Measurements from ENCODE around the gene NTRK1.
A peak's percentile ranks its signal among the peaks of the same experiment; 100 is the strongest.

The NTRK1 gene

GRCh38 chr1:156911577-156912298, 51.1 kb downstream of the NTRK1 start:
- no peak overlapping the region for H3K4me3 ChIP-seq (ENCODE audit: low read length)
- no peak for DNase-seq (ENCODE audit: low read depth)
- no peak for TF ChIP-seq CTCF (IDR thresholded peaks at IDR 0.05; ENCODE audit: insufficient read depth, low read depth, low read length, missing control alignments)

GRCh38 chr1:156912310-156912709, 51.6 kb downstream of the NTRK1 start:
- TF ChIP-seq CTCF (IDR thresholded peaks at IDR 0.05; ENCODE audit: insufficient read depth, low read depth, low read length, missing control alignments): no peak
- H3K4me3 ChIP-seq (ENCODE audit: low read length): no peak overlapping the region
- no peak for DNase-seq (ENCODE audit: low read depth)

- H3K4me3 ChIP-seq (ENCODE audit: low read length): no peak overlapping the region
- no peak for TF ChIP-seq CTCF (IDR thresholded peaks at IDR 0.05; ENCODE audit: insufficient read depth, low read depth, low read length, missing control alignments)
- DNase-seq (ENCODE audit: low read depth): no peak
Measured at GRCh38 chr1:156912861-156913808, 52.5 kb downstream of the NTRK1 start.

- no peak for TF ChIP-seq CTCF (IDR thresholded peaks at IDR 0.05; ENCODE audit: insufficient read depth, low read depth, low read length, missing control alignments)
- H3K4me3 ChIP-seq (ENCODE audit: low read length): no peak overlapping the region
- no peak for DNase-seq (ENCODE audit: low read depth)
Measured at GRCh38 chr1:156913809-156914387, 53.2 kb downstream of the NTRK1 start.

- no peak for DNase-seq (ENCODE audit: low read depth)
- H3K4me3 ChIP-seq (ENCODE audit: low read length): no peak overlapping the region
- TF ChIP-seq CTCF (IDR thresholded peaks at IDR 0.05; ENCODE audit: insufficient read depth, low read depth, low read length, missing control alignments): no peak
Measured at GRCh38 chr1:156914440-156914856, 53.8 kb downstream of the NTRK1 start.

GRCh38 chr1:156920233-156921052, 59.8 kb downstream of the NTRK1 start, which contains the start of gene LRRC71:
TSS of gene LRRC71 (plus strand) at chr1:156920632. CDS start at chr1:156920804, 172 bp downstream.
- peak within 1 kb of the TSS; percentile 23 for H3K4me3 ChIP-seq (ENCODE audit: low read length)
- peak; percentile 73 for DNase-seq (ENCODE audit: low read depth)
- peak; percentile 55 for TF ChIP-seq CTCF (IDR thresholded peaks at IDR 0.05; ENCODE audit: insufficient read depth, low read depth, low read length, missing control alignments)
